Neural progenitor cell (in vitro differentiated cells): ENCODE data around the gene GMDS. TPM values are rescaled to one million over a fixed set of nuclear protein-coding genes. Genes with fewer than 3 reads are reported as not detected.

Experiments used
- DNase-seq: peaks from one replicate; pipeline ENCODE4 v3.0.0-alpha.2; 2016; ENCODE audit warnings: low spot score
- H2AFZ ChIP-seq: fragments of 200-600 bp; sonication (generic); replicated peaks from 2 replicates; pipeline ENCODE4 v1.6.1; 2016; ENCODE audit warnings: antibody characterized with exemption
- H3F3A ChIP-seq: fragments of 200-600 bp; sonication (generic); 2 replicates; pipeline ENCODE4 v1.6.1; 2016; ENCODE audit warnings: antibody characterized with exemption, low read depth
- H3K27ac ChIP-seq: fragments of 200-600 bp; sonication (generic); 2 replicates; pipeline ENCODE4 v1.5.1; 2016; ENCODE audit warnings: mild to moderate bottlenecking
- H3K27me3 ChIP-seq: fragments of 200-600 bp; sonication (generic); 2 replicates; pipeline ENCODE4 v1.6.1; 2016; ENCODE audit warnings: mild to moderate bottlenecking, moderate library complexity
- H3K36me3 ChIP-seq: fragments of 200-600 bp; sonication (generic); 2 replicates; pipeline ENCODE4 v1.5.1; 2016
- H3K4me1 ChIP-seq: fragments of 200-600 bp; sonication (generic); 2 replicates; pipeline ENCODE4 v1.6.1; 2016; ENCODE audit warnings: mixed run types
- H3K4me2 ChIP-seq: fragments of 200-600 bp; sonication (generic); 2 replicates; pipeline ENCODE4 v1.6.1; 2016
- H3K4me3 ChIP-seq: fragments of 200-600 bp; sonication (generic); 2 replicates; pipeline ENCODE4 v1.5.1; 2016
- H3K79me2 ChIP-seq: fragments of 200-600 bp; sonication (generic); 2 replicates; pipeline ENCODE4 v1.6.1; 2016; ENCODE audit warnings: low read depth
- H3K9ac ChIP-seq: fragments of 200-600 bp; sonication (generic); 2 replicates; pipeline ENCODE4 v1.6.1; 2016
- H3K9me3 ChIP-seq: fragments of 200-600 bp; sonication (generic); 2 replicates; pipeline ENCODE4 v1.5.1; 2016; ENCODE audit warnings: low read depth
- H4K20me1 ChIP-seq: fragments of 200-600 bp; sonication (generic); 2 replicates; pipeline ENCODE4 v1.6.1; 2016; ENCODE audit warnings: low read depth
- H3K27ac Mint-ChIP-seq: 3 replicates; pipeline ENCODE4 v1.8.0; 2021; ENCODE audit warnings: mixed read lengths
- H3K27me3 Mint-ChIP-seq: 2 replicates; pipeline ENCODE4 v1.8.0; 2022; ENCODE audit warnings: low read depth, mild to moderate bottlenecking, inconsistent platforms, moderate library complexity, mixed read lengths; ENCODE audit not compliant: insufficient read depth
- H3K36me3 Mint-ChIP-seq: 3 replicates; pipeline ENCODE4 v1.8.0; 2021; ENCODE audit warnings: mixed read lengths
- H3K4me1 Mint-ChIP-seq: 3 replicates; pipeline ENCODE4 v1.8.0; 2021; ENCODE audit warnings: mixed read lengths
- H3K4me3 Mint-ChIP-seq: 3 replicates; pipeline ENCODE4 v1.8.0; 2021; ENCODE audit warnings: mild to moderate bottlenecking, moderate library complexity, mixed read lengths
- H3K9me3 Mint-ChIP-seq: 3 replicates; pipeline ENCODE4 v1.8.0; 2020; ENCODE audit warnings: mixed read lengths
- CTCF ChIP-seq: fragments of 200-600 bp; sonication (generic); IDR thresholded peaks from 2 replicates; pipeline ENCODE4 v1.5.1; 2017; ENCODE audit warnings: antibody characterized with exemption, mild to moderate bottlenecking
- EZH2 ChIP-seq: fragments of 200-600 bp; sonication (generic); IDR thresholded peaks from 2 replicates; pipeline ENCODE4 v1.6.1; 2017; ENCODE audit warnings: antibody characterized with exemption, mild to moderate bottlenecking, moderate library complexity
- EZH2phosphoT487 ChIP-seq: fragments of 200-600 bp; sonication (generic); IDR thresholded peaks from 2 replicates; pipeline ENCODE4 v1.6.1; 2017; ENCODE audit warnings: antibody characterized with exemption
- total RNA-seq: library from RNA; depleted of rRNA; stranded (reverse); fragments of >200 nt; gene quantifications from 2 replicates; pipeline ENCODE4 v1.2.3, GENCODE V29; 2015; ENCODE audit warnings: low replicate concordance

GMDS gene
- total RNA-seq, 1 donor from 2014 or later, result 22.6 TPM

GRCh38 chr6:1965596-1966224, 279.7 kb downstream of the GMDS start:
- Mint-ChIP-seq H3K4me3 (no peak overlapping the region), H3K27me3 (no peaks in the 10 kb centered on the region), H3K36me3 (no peaks in the 10 kb centered on the region), H3K9me3 (no peaks in the 10 kb centered on the region), H3K27ac (no peak overlapping the region), H3K4me1 (peaks cover 7% of the 10 kb centered on the region)
- Histone ChIP-seq H3K4me2 (no peak overlapping the region), H3F3A (no peaks in the 10 kb centered on the region), H3K4me1 (no peaks in the 10 kb centered on the region), H3K9ac (no peak overlapping the region), H3K36me3 (no peaks in the 10 kb centered on the region), H3K4me3 (no peak overlapping the region), H4K20me1 (no peaks in the 10 kb centered on the region), H3K79me2 (no peaks in the 10 kb centered on the region), H3K9me3 (no peaks in the 10 kb centered on the region), H3K27ac (no peak overlapping the region), H2AFZ (no peak overlapping the region), H3K27me3 (no peaks in the 10 kb centered on the region)
- no peak for TF ChIP-seq EZH2phosphoT487
- TF ChIP-seq EZH2, result no peak
- TF ChIP-seq CTCF, result no peak
- DNase-seq, result no peak

- Histone ChIP-seq H3F3A (no peaks in the 10 kb centered on the region), H3K79me2 (no peaks in the 10 kb centered on the region), H2AFZ (no peak overlapping the region), H3K36me3 (no peaks in the 10 kb centered on the region), H3K27me3 (no peaks in the 10 kb centered on the region), H3K9me3 (no peaks in the 10 kb centered on the region), H3K9ac (no peak overlapping the region), H4K20me1 (no peaks in the 10 kb centered on the region), H3K27ac (no peak overlapping the region), H3K4me2 (no peak overlapping the region), H3K4me1 (peaks cover 1% of the 10 kb centered on the region), H3K4me3 (no peak overlapping the region)
- Mint-ChIP-seq H3K9me3 (no peaks in the 10 kb centered on the region), H3K27me3 (no peaks in the 10 kb centered on the region), H3K27ac (no peak overlapping the region), H3K4me3 (no peak overlapping the region), H3K4me1 (peaks cover 10% of the 10 kb centered on the region), H3K36me3 (no peaks in the 10 kb centered on the region)
- no peak for TF ChIP-seq EZH2phosphoT487
- no peak for TF ChIP-seq CTCF
- no peak for TF ChIP-seq EZH2
- DNase-seq, result no peak
Observed at GRCh38 chr6:1963596-1963995, 281.8 kb downstream of the GMDS start.

DNA sequence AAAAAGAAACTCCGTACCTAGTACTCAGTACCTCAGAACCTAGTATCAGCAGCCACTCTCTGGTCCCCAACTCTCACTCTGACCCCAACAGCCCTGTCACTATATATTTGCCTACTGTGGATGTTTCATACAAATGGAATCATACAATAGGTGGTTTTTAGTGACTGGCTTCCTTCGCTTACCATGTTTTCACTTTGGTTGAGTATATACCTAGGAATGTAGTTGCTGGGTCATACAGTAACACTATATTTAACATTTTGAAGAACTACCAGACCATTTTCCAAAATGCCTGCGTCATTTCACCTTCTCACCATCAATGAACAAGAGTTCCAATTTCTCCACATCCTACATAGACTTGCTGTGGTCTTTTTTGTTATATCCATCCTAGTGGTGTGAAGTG, 283.2 kb downstream of the GMDS start:
- Histone ChIP-seq H2AFZ (no peak overlapping the region), H3K4me1 (peaks cover 4% of the 10 kb centered on the region), H3K9me3 (no peaks in the 10 kb centered on the region), H3K4me2 (no peak overlapping the region), H3K4me3 (no peak overlapping the region), H3K36me3 (no peaks in the 10 kb centered on the region), H3K79me2 (no peaks in the 10 kb centered on the region), H3K27ac (no peak overlapping the region), H3K9ac (no peak overlapping the region), H3K27me3 (no peaks in the 10 kb centered on the region), H4K20me1 (no peaks in the 10 kb centered on the region), H3F3A (no peaks in the 10 kb centered on the region)
- Mint-ChIP-seq H3K27ac (no peak overlapping the region), H3K9me3 (no peaks in the 10 kb centered on the region), H3K27me3 (no peaks in the 10 kb centered on the region), H3K4me3 (no peak overlapping the region), H3K36me3 (no peaks in the 10 kb centered on the region), H3K4me1 (peaks cover 15% of the 10 kb centered on the region)
- DNase-seq, result no peak
- TF ChIP-seq EZH2 (no peak), CTCF (no peak), EZH2phosphoT487 (no peak)
